ENCODE data around the gene GULP1. TPM values are rescaled to one million over a fixed set of nuclear protein-coding genes. Genes with fewer than 3 reads are reported as not detected.
A peak's percentile ranks its signal among the peaks of the same experiment; 100 is the strongest.
"Not testable (repeated sequence)": the region's sequence is repeated elsewhere in the genome, so short reads cannot be mapped to it uniquely, and the experiment has no call there.

GULP1 gene
- polyA plus RNA-seq (ENCODE audit: insufficient read length in 3 of 3), result 10 to 100 TPM; 64.1 to 70.4 (median 68.8) TPM

GRCh38 chr2:188291617-188292347, at the start of gene GULP1:
Gene GULP1, plus strand, starts transcription at chr2:188291874. Its CDS starts 185,829 bp downstream, at chr2:188477703.
- peak; percentile 72 to 80 (median 75) for DNase-seq (ENCODE audit: low read depth in 3 of 3, low spot score in 2 of 3)

GRCh38 chr2:188243381-188243780, 48.3 kb upstream of the GULP1 start:
- no peak for DNase-seq (ENCODE audit: low read depth in 3 of 3, low spot score in 2 of 3)

- DNase-seq (ENCODE audit: low read depth in 3 of 3, low spot score in 2 of 3), result no peak
Measured at GRCh38 chr2:188244383-188244782, 47.3 kb upstream of the GULP1 start.

- DNase-seq (ENCODE audit: low read depth in 3 of 3, low spot score in 2 of 3), result peak in 1 of 3 donors; percentile 4
Measured at GRCh38 chr2:188245230-188245629, 46.4 kb upstream of the GULP1 start.

GRCh38 chr2:188248513-188248912, 43.2 kb upstream of the GULP1 start:
- no peak for DNase-seq (ENCODE audit: low read depth in 3 of 3, low spot score in 2 of 3)

- DNase-seq (ENCODE audit: low read depth in 3 of 3, low spot score in 2 of 3), result no peak
Measured at GRCh38 chr2:188251034-188251433, 40.6 kb upstream of the GULP1 start.

- DNase-seq (ENCODE audit: low read depth in 3 of 3, low spot score in 2 of 3), result no peak
Measured at GRCh38 chr2:188256420-188256819, 35.3 kb upstream of the GULP1 start.

GRCh38 chr2:188265315-188265714, 26.4 kb upstream of the GULP1 start:
- no peak for DNase-seq (ENCODE audit: low read depth in 3 of 3, low spot score in 2 of 3)

- no peak for DNase-seq (ENCODE audit: low read depth in 3 of 3, low spot score in 2 of 3)
Measured at GRCh38 chr2:188267776-188268175, 23.9 kb upstream of the GULP1 start.

GRCh38 chr2:188269004-188269403, 22.7 kb upstream of the GULP1 start:
- no peak for DNase-seq (ENCODE audit: low read depth in 3 of 3, low spot score in 2 of 3)

- DNase-seq (ENCODE audit: low read depth in 3 of 3, low spot score in 2 of 3), result no peak
Measured at GRCh38 chr2:188272121-188272520, 19.6 kb upstream of the GULP1 start.

- no peak for DNase-seq (ENCODE audit: low read depth in 3 of 3, low spot score in 2 of 3)
Measured at GRCh38 chr2:188274274-188274673, 17.4 kb upstream of the GULP1 start.

- DNase-seq (ENCODE audit: low read depth in 3 of 3, low spot score in 2 of 3), result no peak
Measured at GRCh38 chr2:188276255-188276654, 15.4 kb upstream of the GULP1 start.

GRCh38 chr2:188277786-188278185, 13.9 kb upstream of the GULP1 start:
- no peak for DNase-seq (ENCODE audit: low read depth in 3 of 3, low spot score in 2 of 3)

GRCh38 chr2:188278388-188279092, 13.1 kb upstream of the GULP1 start:
- no peak for DNase-seq (ENCODE audit: low read depth in 3 of 3, low spot score in 2 of 3)

GRCh38 chr2:188279093-188279445, 12.6 kb upstream of the GULP1 start:
- DNase-seq (ENCODE audit: low read depth in 3 of 3, low spot score in 2 of 3), result no peak

- DNase-seq (ENCODE audit: low read depth in 3 of 3, low spot score in 2 of 3), result no peak
Measured at GRCh38 chr2:188280811-188281222, 10.9 kb upstream of the GULP1 start.

GRCh38 chr2:188282907-188283306, 8.8 kb upstream of the GULP1 start:
- DNase-seq (ENCODE audit: low read depth in 3 of 3, low spot score in 2 of 3), result no peak

- not testable (repeated sequence) for DNase-seq (ENCODE audit: low read depth in 3 of 3, low spot score in 2 of 3)
Measured at GRCh38 chr2:188284251-188284650, 7.4 kb upstream of the GULP1 start.

GRCh38 chr2:188285049-188285448, 6.6 kb upstream of the GULP1 start:
- DNase-seq (ENCODE audit: low read depth in 3 of 3, low spot score in 2 of 3), result no peak

GRCh38 chr2:188285774-188286173, 5.9 kb upstream of the GULP1 start:
- no peak for DNase-seq (ENCODE audit: low read depth in 3 of 3, low spot score in 2 of 3)

GRCh38 chr2:188291142-188291616, 495 bp upstream of the GULP1 start:
- DNase-seq (ENCODE audit: low read depth in 3 of 3, low spot score in 2 of 3), result peak in 1 of 3 donors; percentile 16

All from right renal cortex interstitium (tissue), 3 donors.